ENCODE data around the gene ARPC1B.

- TF ChIP-seq CTCF (IDR thresholded peaks at IDR 0.05): no peak
- no peak for TF ChIP-seq POLR2A (IDR thresholded peaks at IDR 0.05)
These were observed 8.7 kb downstream of the ARPC1B start for GRCh38 chr7:99383203-99383602.

All from thyroid gland (tissue), 4 donors.